OCI-LY1 (cell line): ENCODE data around the gene RPS6KA2.
"Not testable (repeated sequence)": the region's sequence is repeated elsewhere in the genome, so short reads cannot be mapped to it uniquely, and the experiment has no call there.

Source experiments
- CTCF ChIP-seq: fragments of 200-600 bp; sonication (generic), shearing (Covaris generic); IDR thresholded peaks from 2 replicates; pipeline ENCODE4 v1.5.1; 2017; ENCODE audit warnings: mild to moderate bottlenecking, antibody characterized with exemption, low read length, moderate library complexity, mixed read lengths
- EZH2 ChIP-seq: fragments of 200-600 bp; sonication (generic), shearing (Covaris generic); IDR thresholded peaks from 2 replicates; pipeline ENCODE4 v1.8.0; 2017; ENCODE audit warnings: borderline replicate concordance, mixed run types, mild to moderate bottlenecking, antibody characterized with exemption, low read length, moderate library complexity, mixed read lengths

DNA sequence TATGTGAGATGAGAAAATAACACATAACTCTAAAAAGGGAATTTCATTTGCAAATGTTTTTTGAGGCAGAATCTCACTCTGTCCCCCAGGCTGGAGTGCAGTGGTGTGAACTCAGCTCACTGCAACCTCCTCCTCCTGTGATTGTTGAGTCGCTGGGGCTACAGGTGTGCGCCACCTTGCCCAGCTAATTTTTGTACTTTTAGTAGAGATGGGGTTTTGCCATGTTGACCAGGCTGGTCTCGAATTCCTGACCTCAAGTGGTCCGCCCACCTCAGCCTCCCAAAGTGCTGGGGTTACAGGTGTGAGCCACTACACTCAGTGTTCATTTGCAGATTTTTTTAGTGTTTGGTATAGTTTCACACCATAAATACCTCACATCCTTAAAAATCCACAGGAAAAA, 7.5 kb upstream of the RPS6KA2 start:
- TF ChIP-seq EZH2, CTCF: not testable (repeated sequence)
